Left forelimb (tissue), 1 donor: ENCODE results near the gene FGF6.

Source experiments
- DNase-seq: peaks from one replicate; pipeline ENCODE4 v3.0.0-alpha.2; 2018; ENCODE audit warnings: low spot score

FGF6 gene

GRCh38 chr12:4447151-4447550 is 1.5 kb upstream of the FGF6 start:
- DNase-seq, result no peak

- no peak for DNase-seq
Measured at GRCh38 chr12:4446335-4446734, 720 bp upstream of the FGF6 start.

- no peak for DNase-seq
Measured at GRCh38 chr12:4444031-4444430, 1.6 kb downstream of the FGF6 start.

GRCh38 chr12:4443616-4444015 is 2.0 kb downstream of the FGF6 start:
- DNase-seq, result no peak

- DNase-seq, result no peak
Measured at GRCh38 chr12:4441355-4442335, 4.0 kb downstream of the FGF6 start.

- DNase-seq, result no peak
Measured at GRCh38 chr12:4440187-4440941, 5.3 kb downstream of the FGF6 start.

GRCh38 chr12:4439736-4440135 is 5.9 kb downstream of the FGF6 start:
- DNase-seq, result no peak

- no peak for DNase-seq
Measured at GRCh38 chr12:4438834-4439596, 6.6 kb downstream of the FGF6 start.

- DNase-seq, result no peak
Measured at GRCh38 chr12:4435537-4435936, 10.1 kb downstream of the FGF6 start.

GRCh38 chr12:4434706-4435425 is 10.7 kb downstream of the FGF6 start:
- DNase-seq, result no peak

GRCh38 chr12:4434301-4434700 is 11.3 kb downstream of the FGF6 start:
- no peak for DNase-seq

- DNase-seq, result no peak
Measured at GRCh38 chr12:4433745-4434058, 11.9 kb downstream of the FGF6 start.

- DNase-seq, result no peak
Measured at GRCh38 chr12:4432878-4433744, 12.5 kb downstream of the FGF6 start.

- DNase-seq, result no peak
Measured at GRCh38 chr12:4431866-4432265, 13.7 kb downstream of the FGF6 start.

GRCh38 chr12:4431436-4431835 is 14.2 kb downstream of the FGF6 start:
- no peak for DNase-seq

GRCh38 chr12:4424422-4424821 is 21.2 kb downstream of the FGF6 start:
- no peak for DNase-seq

- DNase-seq, result no peak
Measured at GRCh38 chr12:4423528-4424195, 22.0 kb downstream of the FGF6 start.

GRCh38 chr12:4422985-4423384 is 22.6 kb downstream of the FGF6 start:
- no peak for DNase-seq

- no peak for DNase-seq
Measured at GRCh38 chr12:4421590-4422031, 24.0 kb downstream of the FGF6 start.

GRCh38 chr12:4420138-4420670 is 25.4 kb downstream of the FGF6 start:
- no peak for DNase-seq
